ENCODE measurements around the gene CACNA1C.

CACNA1C gene

GRCh38 chr12:2140858-2141519, 88.2 kb downstream of the CACNA1C start:
- H3K27ac ChIP-seq (ENCODE audit: low read depth, low read length) = peak overlapping the region; percentile 78
- peaks cover 29% of the 10 kb centered on the region for H3K4me1 ChIP-seq (ENCODE audit: control insufficient read depth, insufficient read depth, low read length)
- peaks cover 2% of the 10 kb centered on the region for H3K27me3 ChIP-seq (ENCODE audit: control insufficient read depth, insufficient read depth, low read length)
- H3K9ac ChIP-seq (ENCODE audit: low read length) = no peak overlapping the region
- H3K4me3 ChIP-seq (ENCODE audit: low read length) = no peak overlapping the region
- no peaks in the 10 kb centered on the region for H3K36me3 ChIP-seq (ENCODE audit: control insufficient read depth, insufficient read depth, low read length)

DNA sequence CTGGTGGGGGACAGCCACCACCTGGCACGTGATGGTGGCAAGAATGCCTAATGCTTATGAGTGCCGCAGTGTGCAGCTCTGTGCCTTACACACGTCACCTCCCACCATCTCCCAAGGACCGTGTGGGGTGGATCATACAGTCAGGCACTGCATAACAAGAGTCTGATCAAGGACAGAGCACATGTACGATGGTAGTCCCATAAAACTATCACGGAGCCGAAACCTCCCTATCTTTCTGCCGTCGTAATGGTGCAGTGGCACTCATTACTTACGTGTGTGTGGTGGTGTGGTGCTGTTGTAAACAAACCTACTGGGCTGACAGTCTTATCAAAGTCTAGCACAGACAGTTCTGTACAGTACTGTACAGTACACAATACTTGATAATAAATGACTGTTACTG, 89.3 kb downstream of the CACNA1C start:
- H3K4me3 ChIP-seq (ENCODE audit: low read length) = no peak overlapping the region
- no peaks in the 10 kb centered on the region for H3K36me3 ChIP-seq (ENCODE audit: control insufficient read depth, insufficient read depth, low read length)
- H3K27me3 ChIP-seq (ENCODE audit: control insufficient read depth, insufficient read depth, low read length) = no peaks in the 10 kb centered on the region
- H3K4me1 ChIP-seq (ENCODE audit: control insufficient read depth, insufficient read depth, low read length) = peaks cover 37% of the 10 kb centered on the region
- H3K27ac ChIP-seq (ENCODE audit: low read depth, low read length) = peak overlapping the region; percentile 78
- no peak overlapping the region for H3K9ac ChIP-seq (ENCODE audit: low read length)

DNA sequence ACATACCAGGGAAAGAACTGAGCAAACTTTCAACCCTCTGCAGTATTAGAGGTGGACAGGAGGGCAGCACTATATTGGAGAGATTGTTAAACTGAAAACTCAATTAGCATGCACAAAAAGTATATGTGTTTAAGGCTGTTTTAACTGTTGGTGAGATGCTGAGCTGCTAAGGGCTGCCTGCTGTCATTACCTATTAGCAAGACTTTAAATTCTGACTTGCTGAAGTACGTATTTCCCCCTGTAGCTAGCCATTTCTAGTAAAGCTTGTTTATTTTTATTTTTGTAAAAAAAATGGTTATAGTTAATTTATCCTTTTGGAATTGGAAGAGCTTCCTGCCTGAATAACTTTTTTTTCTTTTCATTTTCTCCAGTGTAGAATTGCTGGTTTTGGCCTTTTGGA, 92.2 kb downstream of the CACNA1C start:
- no peaks in the 10 kb centered on the region for H3K27me3 ChIP-seq (ENCODE audit: control insufficient read depth, insufficient read depth, low read length)
- H3K36me3 ChIP-seq (ENCODE audit: control insufficient read depth, insufficient read depth, low read length) = no peaks in the 10 kb centered on the region
- H3K4me3 ChIP-seq (ENCODE audit: low read length) = no peak overlapping the region
- H3K4me1 ChIP-seq (ENCODE audit: control insufficient read depth, insufficient read depth, low read length) = peaks cover 30% of the 10 kb centered on the region
- no peak overlapping the region for H3K9ac ChIP-seq (ENCODE audit: low read length)
- peak overlapping the region; percentile 38 for H3K27ac ChIP-seq (ENCODE audit: low read depth, low read length)

GRCh38 chr12:2145433-2145998, 92.7 kb downstream of the CACNA1C start:
- Histone ChIP-seq H3K27me3 (ENCODE audit: control insufficient read depth, insufficient read depth, low read length) (no peaks in the 10 kb centered on the region), H3K36me3 (ENCODE audit: control insufficient read depth, insufficient read depth, low read length) (no peaks in the 10 kb centered on the region), H3K4me3 (ENCODE audit: low read length) (no peak overlapping the region), H3K9ac (ENCODE audit: low read length) (no peak overlapping the region), H3K27ac (ENCODE audit: low read depth, low read length) (peak overlapping the region; percentile 24), H3K4me1 (ENCODE audit: control insufficient read depth, insufficient read depth, low read length) (peaks cover 34% of the 10 kb centered on the region)

DNA sequence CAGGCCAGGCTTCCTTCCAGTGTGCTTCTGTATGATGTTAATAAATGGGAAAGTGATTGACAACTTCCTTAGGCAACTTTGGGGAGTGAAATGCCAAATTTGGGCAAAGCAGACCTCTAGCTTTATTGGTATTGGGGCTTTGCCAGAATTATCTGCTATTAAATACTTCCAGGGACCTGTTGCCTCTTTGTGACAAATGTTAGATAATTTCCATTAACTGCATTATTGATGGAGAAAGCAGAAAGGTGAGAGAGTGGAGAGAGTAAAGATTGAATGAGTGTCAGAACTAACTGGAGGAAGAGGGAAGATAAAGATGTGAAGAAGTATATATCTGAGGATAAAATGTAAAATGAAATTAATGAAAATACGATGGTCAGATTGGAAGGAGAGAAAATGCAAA, 94.5 kb downstream of the CACNA1C start:
- H3K27me3 ChIP-seq (ENCODE audit: control insufficient read depth, insufficient read depth, low read length) = no peaks in the 10 kb centered on the region
- peaks cover 34% of the 10 kb centered on the region for H3K4me1 ChIP-seq (ENCODE audit: control insufficient read depth, insufficient read depth, low read length)
- no peaks in the 10 kb centered on the region for H3K36me3 ChIP-seq (ENCODE audit: control insufficient read depth, insufficient read depth, low read length)
- no peak overlapping the region for H3K9ac ChIP-seq (ENCODE audit: low read length)
- H3K4me3 ChIP-seq (ENCODE audit: low read length) = no peak overlapping the region
- H3K27ac ChIP-seq (ENCODE audit: low read depth, low read length) = no peak overlapping the region

GRCh38 chr12:2149091-2149490, 96.3 kb downstream of the CACNA1C start:
- Histone ChIP-seq H3K9ac (ENCODE audit: low read length) (no peak overlapping the region), H3K27me3 (ENCODE audit: control insufficient read depth, insufficient read depth, low read length) (no peaks in the 10 kb centered on the region), H3K4me1 (ENCODE audit: control insufficient read depth, insufficient read depth, low read length) (peaks cover 37% of the 10 kb centered on the region), H3K27ac (ENCODE audit: low read depth, low read length) (peak overlapping the region; percentile 15), H3K36me3 (ENCODE audit: control insufficient read depth, insufficient read depth, low read length) (no peaks in the 10 kb centered on the region), H3K4me3 (ENCODE audit: low read length) (no peak overlapping the region)

- Histone ChIP-seq H3K27me3 (ENCODE audit: control insufficient read depth, insufficient read depth, low read length) (no peaks in the 10 kb centered on the region), H3K9ac (ENCODE audit: low read length) (no peak overlapping the region), H3K4me1 (ENCODE audit: control insufficient read depth, insufficient read depth, low read length) (peaks cover 31% of the 10 kb centered on the region), H3K4me3 (ENCODE audit: low read length) (no peak overlapping the region), H3K27ac (ENCODE audit: low read depth, low read length) (peak overlapping the region; percentile 27), H3K36me3 (ENCODE audit: control insufficient read depth, insufficient read depth, low read length) (no peaks in the 10 kb centered on the region)
These were observed 98.0 kb downstream of the CACNA1C start for GRCh38 chr12:2150833-2151232.

- peak overlapping the region; percentile 27 for H3K27ac ChIP-seq (ENCODE audit: low read depth, low read length)
These were observed 98.6 kb downstream of the CACNA1C start for GRCh38 chr12:2151391-2151790.

GRCh38 chr12:2152134-2152533, 99.3 kb downstream of the CACNA1C start:
- H3K4me1 ChIP-seq (ENCODE audit: control insufficient read depth, insufficient read depth, low read length) = peaks cover 22% of the 10 kb centered on the region

More at GRCh38 chr12:2151391-2151790, 98.6 kb downstream of the CACNA1C start:
- Histone ChIP-seq H3K27me3 (ENCODE audit: control insufficient read depth, insufficient read depth, low read length) (no peaks in the 10 kb centered on the region), H3K9ac (ENCODE audit: low read length) (no peak overlapping the region), H3K4me3 (ENCODE audit: low read length) (no peak overlapping the region), H3K36me3 (ENCODE audit: control insufficient read depth, insufficient read depth, low read length) (no peaks in the 10 kb centered on the region), H3K4me1 (ENCODE audit: control insufficient read depth, insufficient read depth, low read length) (peaks cover 28% of the 10 kb centered on the region)

DNA sequence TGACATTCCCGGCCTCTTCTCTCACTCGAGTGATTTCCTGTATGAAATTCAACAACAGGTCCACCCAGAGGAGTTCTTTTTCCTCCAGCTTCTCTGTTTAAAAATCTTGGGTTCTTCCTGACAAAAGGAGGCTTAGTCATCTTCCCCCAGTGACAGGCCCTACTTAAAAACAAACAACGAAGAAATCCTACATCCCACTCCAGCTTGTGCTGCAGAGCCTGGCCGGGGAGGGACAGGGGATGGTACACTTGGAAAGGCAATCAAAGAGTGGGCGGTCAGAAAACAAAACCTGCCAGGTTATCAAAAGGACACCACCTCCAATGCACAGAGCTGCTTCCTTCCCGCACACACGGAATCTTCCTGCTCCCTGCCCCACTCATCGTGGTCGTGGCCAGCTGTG, 101.3 kb downstream of the CACNA1C start:
- Histone ChIP-seq H3K27ac (ENCODE audit: low read depth, low read length) (peak overlapping the region; percentile 73), H3K27me3 (ENCODE audit: control insufficient read depth, insufficient read depth, low read length) (no peaks in the 10 kb centered on the region), H3K36me3 (ENCODE audit: control insufficient read depth, insufficient read depth, low read length) (no peaks in the 10 kb centered on the region), H3K4me1 (ENCODE audit: control insufficient read depth, insufficient read depth, low read length) (peaks cover 21% of the 10 kb centered on the region), H3K9ac (ENCODE audit: low read length) (no peak overlapping the region), H3K4me3 (ENCODE audit: low read length) (no peak overlapping the region)

More at GRCh38 chr12:2152134-2152533, 99.3 kb downstream of the CACNA1C start:
- H3K27ac ChIP-seq (ENCODE audit: low read depth, low read length) = no peak overlapping the region
- no peaks in the 10 kb centered on the region for H3K27me3 ChIP-seq (ENCODE audit: control insufficient read depth, insufficient read depth, low read length)
- H3K9ac ChIP-seq (ENCODE audit: low read length) = no peak overlapping the region
- no peaks in the 10 kb centered on the region for H3K36me3 ChIP-seq (ENCODE audit: control insufficient read depth, insufficient read depth, low read length)
- no peak overlapping the region for H3K4me3 ChIP-seq (ENCODE audit: low read length)

- Histone ChIP-seq H3K4me3 (ENCODE audit: low read length) (no peak overlapping the region), H3K27me3 (ENCODE audit: control insufficient read depth, insufficient read depth, low read length) (no peaks in the 10 kb centered on the region), H3K4me1 (ENCODE audit: control insufficient read depth, insufficient read depth, low read length) (peaks cover 20% of the 10 kb centered on the region), H3K36me3 (ENCODE audit: control insufficient read depth, insufficient read depth, low read length) (no peaks in the 10 kb centered on the region), H3K27ac (ENCODE audit: low read depth, low read length) (peak overlapping the region; percentile 73), H3K9ac (ENCODE audit: low read length) (no peak overlapping the region)
These were observed 101.7 kb downstream of the CACNA1C start for GRCh38 chr12:2154521-2154920.

DNA sequence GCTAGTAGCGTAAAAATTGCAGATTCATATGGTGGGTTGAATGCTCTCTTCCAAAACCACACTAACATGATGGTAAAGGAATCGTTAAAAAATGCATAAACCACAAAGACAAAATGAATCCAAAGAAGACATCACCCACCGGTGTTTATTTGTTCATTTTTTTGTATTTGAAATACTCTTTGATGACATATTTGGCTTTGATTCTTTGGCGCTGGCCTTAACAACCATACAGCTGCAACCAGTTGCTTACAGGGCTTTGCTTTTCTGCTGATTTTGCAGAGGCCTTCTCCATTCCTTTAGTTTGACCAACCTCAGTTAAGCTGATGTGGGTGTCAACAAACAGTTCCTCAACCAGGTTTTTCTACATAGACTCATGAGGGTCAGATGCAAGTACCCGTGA, 103.5 kb downstream of the CACNA1C start:
- peaks cover 17% of the 10 kb centered on the region for H3K4me1 ChIP-seq (ENCODE audit: control insufficient read depth, insufficient read depth, low read length)
- H3K27me3 ChIP-seq (ENCODE audit: control insufficient read depth, insufficient read depth, low read length) = no peaks in the 10 kb centered on the region
- H3K36me3 ChIP-seq (ENCODE audit: control insufficient read depth, insufficient read depth, low read length) = no peaks in the 10 kb centered on the region
- no peak overlapping the region for H3K27ac ChIP-seq (ENCODE audit: low read depth, low read length)
- H3K9ac ChIP-seq (ENCODE audit: low read length) = no peak overlapping the region
- no peak overlapping the region for H3K4me3 ChIP-seq (ENCODE audit: low read length)

GRCh38 chr12:2160043-2160442, 107.3 kb downstream of the CACNA1C start:
- Histone ChIP-seq H3K9ac (ENCODE audit: low read length) (no peak overlapping the region), H3K27ac (ENCODE audit: low read depth, low read length) (peak overlapping the region; percentile 53), H3K36me3 (ENCODE audit: control insufficient read depth, insufficient read depth, low read length) (no peaks in the 10 kb centered on the region), H3K27me3 (ENCODE audit: control insufficient read depth, insufficient read depth, low read length) (no peaks in the 10 kb centered on the region), H3K4me1 (ENCODE audit: control insufficient read depth, insufficient read depth, low read length) (peaks cover 41% of the 10 kb centered on the region), H3K4me3 (ENCODE audit: low read length) (no peak overlapping the region)
